Activated CD4-positive, alpha-beta T cell treated with anti-CD3 and anti-CD28 coated beads, Interleukin-2, amount 50 U/mL, for 24 hours (primary cell): ENCODE measurements around the gene LGALSL.

Experiments used
- DNase-seq, 2 donors: peaks; one replicate each; pipeline ENCODE4 v3.0.0-alpha.2; 2020; ENCODE audit warnings: low read depth in 1 of 2, low spot score in 1 of 2

The LGALSL gene

DNA sequence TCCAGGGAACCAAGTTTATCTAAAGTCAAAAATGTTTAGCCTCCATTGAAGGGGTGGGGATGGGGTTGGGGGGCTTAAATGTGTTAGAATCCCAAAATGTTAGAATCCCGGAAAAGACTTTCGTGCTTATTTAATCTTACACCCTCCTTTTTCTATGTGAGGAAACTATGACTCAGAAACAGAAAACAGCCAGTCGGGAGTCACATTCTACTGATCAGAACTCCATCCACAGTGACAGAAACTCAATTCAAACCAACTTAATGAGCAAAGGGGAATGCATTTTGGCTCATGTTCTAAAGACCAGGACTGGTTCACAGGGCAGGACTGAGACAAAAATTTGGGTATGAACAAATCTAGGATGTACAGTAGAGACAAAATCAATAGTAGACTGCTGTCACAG, 38.3 kb downstream of the LGALSL start:
- no peak for DNase-seq

DNA sequence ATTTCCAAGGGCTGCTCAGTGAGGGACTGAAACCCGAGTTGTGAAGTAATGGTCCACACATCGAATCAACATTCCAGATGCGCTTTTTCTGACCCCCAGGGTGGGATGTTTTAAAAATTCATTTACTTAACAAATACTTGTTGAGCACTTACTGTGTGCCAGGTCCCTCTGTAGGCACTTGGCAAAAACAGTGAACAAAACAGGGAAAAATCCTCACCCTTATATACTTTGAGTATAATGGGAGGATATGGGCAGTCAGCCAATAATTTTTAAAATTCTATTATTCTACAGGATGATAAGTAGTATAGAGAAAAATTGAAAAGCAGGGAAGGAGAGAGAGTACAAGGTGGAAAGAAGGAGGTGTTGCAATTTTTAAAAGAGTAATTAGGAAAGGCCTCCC, 38.9 kb downstream of the LGALSL start:
- no peak for DNase-seq

GRCh38 chr2:64493788-64494187, 39.8 kb downstream of the LGALSL start:
- DNase-seq: no peak

DNA sequence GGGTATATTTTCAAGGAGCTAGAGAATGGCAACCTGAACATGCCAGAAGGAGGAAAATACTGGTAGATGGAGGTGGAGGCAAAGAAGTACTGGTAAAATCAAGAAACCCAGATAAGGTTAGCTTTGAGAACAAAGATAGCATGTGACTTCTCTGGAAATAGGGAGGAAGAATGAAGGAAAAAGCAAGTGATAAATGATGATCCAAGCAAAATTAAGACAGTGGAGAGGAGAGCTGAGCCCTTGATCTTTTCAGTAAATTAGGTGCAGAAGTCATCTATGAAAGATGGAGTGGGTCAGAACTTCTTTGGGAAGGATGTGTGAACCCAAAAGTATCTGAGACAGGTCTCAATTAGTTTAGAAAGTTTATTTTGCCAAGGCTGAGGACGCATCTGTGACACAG, 44.5 kb downstream of the LGALSL start:
- no peak for DNase-seq

GRCh38 chr2:64500549-64500948, 46.6 kb downstream of the LGALSL start:
- DNase-seq: no peak

- no peak for DNase-seq
Observed at GRCh38 chr2:64501946-64502345, 48.0 kb downstream of the LGALSL start.

- DNase-seq: no peak
Observed at GRCh38 chr2:64502860-64503259, 48.9 kb downstream of the LGALSL start.

DNA sequence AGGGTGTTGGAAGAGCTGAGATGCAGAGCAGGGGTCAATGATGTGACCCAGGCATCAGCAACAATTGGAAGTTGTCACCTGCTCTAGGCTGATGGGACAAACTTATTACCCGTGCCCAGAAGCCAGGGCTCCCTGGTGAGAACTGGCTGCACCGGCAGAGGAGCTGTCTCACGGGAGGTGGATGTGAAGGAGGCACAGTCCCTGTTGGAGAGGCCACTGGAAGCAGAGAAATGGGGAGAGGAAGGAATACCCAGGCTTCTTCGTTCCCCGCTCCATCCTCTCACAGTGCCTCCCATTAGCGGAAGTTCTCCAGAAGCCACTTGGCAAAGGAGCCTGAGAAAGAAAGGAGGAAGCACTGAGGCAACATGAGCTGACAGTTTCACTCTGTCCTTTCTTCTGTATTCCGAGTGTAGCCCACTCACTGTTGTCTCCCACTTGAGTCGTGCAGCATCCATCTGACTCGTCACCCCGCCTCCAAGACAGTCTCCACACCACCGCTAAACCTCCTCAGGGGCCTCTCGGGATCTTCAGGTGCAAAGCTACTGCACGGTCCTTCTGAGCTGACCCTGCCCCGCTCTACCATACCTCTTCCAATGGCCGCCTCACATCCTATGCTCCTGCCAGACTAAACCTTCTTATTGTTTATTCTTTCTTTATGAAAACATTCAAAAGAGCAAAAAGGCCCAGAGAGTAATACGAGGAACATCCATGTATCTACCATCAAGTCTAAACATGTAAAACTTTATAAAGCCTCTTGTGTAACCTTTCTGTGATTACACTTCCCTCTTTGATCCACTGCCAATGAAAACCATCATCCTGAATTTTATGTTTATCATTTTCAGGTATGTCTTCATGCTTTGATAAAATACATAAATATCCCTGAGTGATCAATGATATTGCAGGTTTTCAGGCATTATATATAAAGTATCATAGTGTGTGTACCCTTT, 51.1 kb downstream of the LGALSL start:
- DNase-seq: no peak

- DNase-seq: no peak
Observed at GRCh38 chr2:64506686-64507085, 52.7 kb downstream of the LGALSL start.
